AG09319 (cell line): ENCODE results near the gene VARS2.
"Not testable (repeated sequence)": the region's sequence is repeated elsewhere in the genome, so short reads cannot be mapped to it uniquely, and the experiment has no call there.

ENCODE experiments used
- DNase-seq: peaks from one replicate; pipeline ENCODE4 v3.0.0-alpha.2; 2010; ENCODE audit warnings: low read depth; ENCODE audit errors: extremely low read depth
- CTCF ChIP-seq: IDR thresholded peaks from 2 replicates; pipeline ENCODE4 v1.5.1; 2011; ENCODE audit warnings: low read depth, mild to moderate bottlenecking, inconsistent platforms, low read length, moderate library complexity

The VARS2 gene

GRCh38 chr6:30963641-30964040, 49.6 kb downstream of the VARS2 start:
- TF ChIP-seq CTCF = no peak
- no peak for DNase-seq

GRCh38 chr6:30964075-30964474, 50.0 kb downstream of the VARS2 start:
- no peak for TF ChIP-seq CTCF

GRCh38 chr6:30965140-30965601, 51.1 kb downstream of the VARS2 start:
- DNase-seq = no peak
- TF ChIP-seq CTCF = no peak

More at GRCh38 chr6:30964075-30964474, 50.0 kb downstream of the VARS2 start:
- no peak for DNase-seq

- no peak for DNase-seq
- TF ChIP-seq CTCF = no peak
Observed at GRCh38 chr6:30966154-30966553, 52.1 kb downstream of the VARS2 start.

GRCh38 chr6:30969171-30969570, 55.1 kb downstream of the VARS2 start:
- DNase-seq = not testable (repeated sequence)

GRCh38 chr6:30970946-30971345, 56.9 kb downstream of the VARS2 start:
- no peak for DNase-seq
- no peak for TF ChIP-seq CTCF

GRCh38 chr6:30972816-30973215, 58.8 kb downstream of the VARS2 start:
- DNase-seq = no peak
- no peak for TF ChIP-seq CTCF

GRCh38 chr6:30974490-30975252, 60.6 kb downstream of the VARS2 start:
- no peak for DNase-seq
- TF ChIP-seq CTCF = no peak
